Endothelial cell (in vitro differentiated cells): ENCODE data around the gene ADAM12. TPM values are rescaled to one million over a fixed set of nuclear protein-coding genes. Genes with fewer than 3 reads are reported as not detected.

Experiments
- DNase-seq: peaks from one replicate; pipeline ENCODE4 v3.0.0; 2021; ENCODE audit warnings: low spot score
- H3K27ac Mint-ChIP-seq: one replicate; pipeline ENCODE4 v1.8.0; 2021; ENCODE audit warnings: mixed read lengths, inconsistent platforms; ENCODE audit not compliant: unreplicated experiment
- H3K27me3 Mint-ChIP-seq: one replicate; pipeline ENCODE4 v1.8.0; 2021; ENCODE audit warnings: mild to moderate bottlenecking, moderate library complexity, mixed read lengths, inconsistent platforms; ENCODE audit not compliant: unreplicated experiment
- H3K36me3 Mint-ChIP-seq: one replicate; pipeline ENCODE4 v1.8.0; 2021; ENCODE audit warnings: mild to moderate bottlenecking, low read depth, mixed read lengths, inconsistent platforms; ENCODE audit not compliant: unreplicated experiment
- H3K4me1 Mint-ChIP-seq: one replicate; pipeline ENCODE4 v1.8.0; 2021; ENCODE audit warnings: mild to moderate bottlenecking, mixed read lengths, inconsistent platforms; ENCODE audit not compliant: unreplicated experiment
- H3K4me3 Mint-ChIP-seq: one replicate; pipeline ENCODE4 v1.8.0; 2021; ENCODE audit warnings: mild to moderate bottlenecking, mixed read lengths, inconsistent platforms; ENCODE audit not compliant: unreplicated experiment
- H3K9me3 Mint-ChIP-seq: one replicate; pipeline ENCODE4 v1.8.0; 2021; ENCODE audit warnings: mixed read lengths, inconsistent platforms; ENCODE audit not compliant: unreplicated experiment
- CTCF ChIP-seq: fragments of 200-600 bp; sonication (generic); IDR thresholded peaks from one replicate; pipeline ENCODE4 v1.5.0; 2021; ENCODE audit warnings: antibody characterized with exemption; ENCODE audit not compliant: unreplicated experiment
- total RNA-seq: library from RNA; stranded (reverse); fragmentation: NEBNext Ultra II Directional; extraction: Animal tissue kit (Norgen Biotek cat#: 25700); gene quantifications from one replicate; pipeline ENCODE4 v1.2.1, GENCODE V29; 2021; ENCODE audit not compliant: unreplicated experiment

ADAM12 gene
- total RNA-seq, 1 donor from 2014 or later = 9.0 TPM

DNA sequence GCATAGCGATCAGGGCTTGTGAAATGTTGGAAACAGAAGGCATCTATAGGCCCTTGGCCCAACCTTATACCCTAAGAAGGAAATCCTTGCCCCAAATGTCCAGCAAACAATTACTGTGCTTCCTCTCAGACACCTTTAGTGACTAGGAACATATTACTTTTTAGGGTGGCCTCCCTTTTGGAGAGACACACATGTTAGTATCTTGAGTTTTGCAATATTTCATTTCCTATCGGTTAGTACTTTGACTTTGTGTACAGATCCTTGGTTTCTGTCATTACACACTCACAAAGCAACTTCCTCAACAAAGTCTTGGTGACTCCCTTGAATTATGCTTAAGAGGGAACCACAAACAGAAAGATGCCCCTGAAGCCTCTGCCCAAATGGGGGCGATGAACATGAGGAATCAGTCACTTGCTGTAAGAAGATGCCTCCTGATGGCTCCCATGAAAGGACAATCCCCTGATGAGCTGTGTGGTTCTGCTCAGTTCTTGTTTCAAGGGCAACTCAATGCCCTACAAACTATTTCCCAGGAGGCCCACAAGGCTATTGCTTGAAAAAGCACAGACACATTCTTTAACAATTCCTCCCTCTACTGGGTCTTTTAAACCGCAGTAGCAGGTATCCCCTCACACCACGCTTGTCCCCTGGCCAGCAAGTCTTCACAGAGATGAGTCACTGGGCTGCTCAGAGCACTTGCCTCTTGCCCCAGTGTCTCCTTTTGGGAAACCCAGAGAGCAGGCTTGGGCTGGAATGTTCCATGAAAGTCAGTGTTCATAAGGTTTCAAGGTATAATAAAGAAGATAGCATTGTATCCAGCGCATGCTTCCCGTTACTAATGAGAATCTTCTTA, 295.7 kb downstream of the ADAM12 start:
- no peaks in the 10 kb centered on the region for H3K9me3 Mint-ChIP-seq
- peaks cover 12% of the 10 kb centered on the region for H3K4me1 Mint-ChIP-seq
- no peak for TF ChIP-seq CTCF
- H3K27ac Mint-ChIP-seq = no peak overlapping the region
- H3K4me3 Mint-ChIP-seq = no peak overlapping the region
- H3K36me3 Mint-ChIP-seq = no peaks in the 10 kb centered on the region
- H3K27me3 Mint-ChIP-seq = no peaks in the 10 kb centered on the region
- no peak for DNase-seq

DNA sequence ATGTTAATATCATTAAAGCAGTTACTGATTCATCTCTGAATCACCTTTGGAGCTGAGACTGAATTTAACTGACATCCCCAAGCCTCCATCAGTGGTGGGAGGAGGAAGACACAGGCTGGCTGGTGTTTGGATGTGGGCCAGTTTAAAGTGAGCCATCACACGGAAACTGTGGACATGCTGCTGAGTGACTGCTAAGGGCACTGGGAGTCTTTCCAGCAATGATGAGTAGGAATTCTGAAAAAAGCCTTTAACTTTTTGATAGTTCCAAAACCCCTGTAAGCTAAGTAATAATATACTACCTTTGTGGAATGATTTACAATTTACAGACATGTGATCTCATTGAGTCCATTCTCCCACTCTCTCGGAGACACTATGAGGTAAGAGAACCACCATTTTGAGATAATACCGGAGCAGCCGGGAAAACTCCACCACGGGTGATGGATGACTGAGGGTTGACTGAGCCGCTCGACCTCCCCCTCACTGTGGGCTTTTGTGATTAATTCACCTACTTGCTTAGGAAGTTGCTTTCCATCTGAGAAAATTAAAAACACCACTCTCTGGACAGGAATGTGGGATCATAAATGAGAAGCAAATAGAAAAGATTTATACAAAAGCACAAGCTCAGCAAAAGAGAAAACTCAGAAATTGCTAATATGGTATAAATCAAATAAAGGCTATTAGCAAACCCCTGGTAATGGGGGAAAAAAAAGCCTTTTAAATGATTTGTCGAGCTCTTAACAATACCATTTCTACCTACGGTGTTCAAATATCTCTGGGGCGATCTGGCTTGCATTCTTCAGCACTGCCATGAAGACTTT, 297.2 kb downstream of the ADAM12 start:
- no peak for TF ChIP-seq CTCF
- Mint-ChIP-seq H3K9me3 (no peaks in the 10 kb centered on the region), H3K27ac (no peak overlapping the region), H3K27me3 (no peaks in the 10 kb centered on the region), H3K4me3 (no peak overlapping the region), H3K36me3 (no peaks in the 10 kb centered on the region), H3K4me1 (peaks cover 9% of the 10 kb centered on the region)
- no peak for DNase-seq

GRCh38 chr10:126090443-126090842, 297.8 kb downstream of the ADAM12 start:
- TF ChIP-seq CTCF = no peak
- peaks cover 2% of the 10 kb centered on the region for H3K4me1 Mint-ChIP-seq

DNA sequence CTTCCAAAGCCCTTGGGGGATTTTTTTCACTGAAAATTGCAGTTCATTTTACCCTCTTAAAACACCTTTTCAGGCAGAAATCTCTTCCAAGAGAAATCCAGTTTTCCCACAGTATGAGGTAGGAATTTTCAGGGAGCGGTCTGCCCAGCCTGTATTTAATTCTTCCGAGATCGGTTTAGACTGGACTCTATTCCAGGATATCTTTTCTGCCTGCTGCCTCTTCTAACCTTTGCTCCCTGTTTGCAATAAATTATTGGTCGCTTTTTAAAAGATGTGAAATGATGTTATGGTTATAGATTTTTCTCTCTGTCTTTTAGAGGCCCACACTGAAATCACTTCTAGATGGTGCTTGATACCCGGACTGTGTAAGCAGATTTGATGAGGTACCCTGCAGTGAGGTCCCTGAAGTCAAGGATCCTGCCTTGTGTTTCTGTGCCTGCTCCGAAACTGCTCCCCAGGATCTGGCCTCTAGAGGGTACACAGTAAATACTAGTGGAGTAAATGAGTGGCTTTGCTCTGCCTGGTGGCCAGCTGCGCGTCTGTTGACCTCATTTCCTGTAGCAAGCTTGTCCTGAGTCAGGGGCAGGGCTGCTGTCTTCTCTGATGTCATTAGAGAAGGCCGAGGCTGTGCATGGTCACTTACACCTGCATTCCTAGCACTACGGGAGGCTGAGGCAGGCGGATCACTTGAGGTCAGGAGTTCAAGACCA, 300.3 kb downstream of the ADAM12 start:
- no peaks in the 10 kb centered on the region for H3K36me3 Mint-ChIP-seq
- no peak for DNase-seq
- peaks cover 2% of the 10 kb centered on the region for H3K4me1 Mint-ChIP-seq

More at GRCh38 chr10:126090443-126090842, 297.8 kb downstream of the ADAM12 start:
- Mint-ChIP-seq H3K27me3 (peaks cover under 1% of the 10 kb centered on the region), H3K27ac (no peak overlapping the region), H3K36me3 (no peaks in the 10 kb centered on the region), H3K9me3 (no peaks in the 10 kb centered on the region), H3K4me3 (no peak overlapping the region)
- DNase-seq = no peak

More for the DNA sequence above, 300.3 kb downstream of the ADAM12 start:
- Mint-ChIP-seq H3K9me3 (no peaks in the 10 kb centered on the region), H3K27me3 (peaks cover 1% of the 10 kb centered on the region), H3K4me3 (no peak overlapping the region), H3K27ac (no peak overlapping the region)
- no peak for TF ChIP-seq CTCF
